GM21360 (cell line): Measurements from ENCODE around the gene GOT2.
"Not testable (repeated sequence)": the region's sequence is repeated elsewhere in the genome, so short reads cannot be mapped to it uniquely, and the experiment has no call there.

Source experiments
- ATAC-seq: cut with Tn5 transposase; IDR thresholded peaks from one replicate; pipeline ENCODE4 v1.9.1; 2021; ENCODE audit warnings: mild to moderate bottlenecking, moderate library complexity; ENCODE audit not compliant: unreplicated experiment

GOT2 gene

GRCh38 chr16:58733671-58734458 is at the start of gene GOT2:
GOT2 (minus strand) TSS chr16:58734316; CDS start chr16:58734228, 88 bp downstream.
- peak; percentile 92 for ATAC-seq

DNA sequence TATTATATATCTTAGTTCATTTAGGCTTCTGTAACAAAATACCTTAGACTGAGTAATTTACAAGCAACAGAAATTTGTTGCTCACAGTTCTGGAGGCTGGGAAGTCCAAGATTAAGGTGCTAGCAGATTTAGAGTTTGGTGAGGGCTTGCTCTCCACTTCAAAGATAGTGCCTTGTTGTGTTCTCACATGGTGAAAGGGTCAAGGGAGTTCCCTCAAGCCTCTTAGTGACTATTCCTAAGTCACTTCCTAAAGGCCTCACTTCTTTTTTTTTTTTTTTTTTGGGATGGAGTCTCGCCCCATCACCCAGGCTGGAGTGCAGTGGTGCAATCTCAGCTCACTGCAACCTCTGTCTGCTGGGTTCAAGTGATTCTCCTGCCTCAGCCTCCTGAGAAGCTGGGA is 45.2 kb upstream of the GOT2 start:
- ATAC-seq, result not testable (repeated sequence)

GRCh38 chr16:58773870-58774269 is 39.8 kb upstream of the GOT2 start:
- ATAC-seq, result no peak

DNA sequence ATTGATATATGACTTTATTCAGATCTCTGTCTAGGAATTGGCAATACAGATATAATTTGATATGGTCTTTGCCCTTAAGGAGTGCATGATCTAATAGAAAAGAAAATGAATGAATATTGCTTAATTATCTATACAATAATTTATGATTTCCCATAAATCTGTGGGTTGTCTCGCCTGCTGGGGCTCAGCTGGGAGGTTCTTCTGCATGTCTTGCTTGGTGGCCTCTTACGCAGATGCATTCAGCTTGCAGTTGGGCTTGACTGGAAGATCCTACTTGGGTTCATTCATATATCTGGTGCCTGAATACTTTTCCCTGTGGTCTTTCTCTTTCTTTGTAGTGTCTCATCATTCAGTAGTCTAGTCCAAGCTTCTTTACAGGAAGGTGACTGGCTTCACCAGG is 34.0 kb upstream of the GOT2 start:
- no peak for ATAC-seq

GRCh38 chr16:58767581-58767980 is 33.5 kb upstream of the GOT2 start:
- ATAC-seq, result no peak

DNA sequence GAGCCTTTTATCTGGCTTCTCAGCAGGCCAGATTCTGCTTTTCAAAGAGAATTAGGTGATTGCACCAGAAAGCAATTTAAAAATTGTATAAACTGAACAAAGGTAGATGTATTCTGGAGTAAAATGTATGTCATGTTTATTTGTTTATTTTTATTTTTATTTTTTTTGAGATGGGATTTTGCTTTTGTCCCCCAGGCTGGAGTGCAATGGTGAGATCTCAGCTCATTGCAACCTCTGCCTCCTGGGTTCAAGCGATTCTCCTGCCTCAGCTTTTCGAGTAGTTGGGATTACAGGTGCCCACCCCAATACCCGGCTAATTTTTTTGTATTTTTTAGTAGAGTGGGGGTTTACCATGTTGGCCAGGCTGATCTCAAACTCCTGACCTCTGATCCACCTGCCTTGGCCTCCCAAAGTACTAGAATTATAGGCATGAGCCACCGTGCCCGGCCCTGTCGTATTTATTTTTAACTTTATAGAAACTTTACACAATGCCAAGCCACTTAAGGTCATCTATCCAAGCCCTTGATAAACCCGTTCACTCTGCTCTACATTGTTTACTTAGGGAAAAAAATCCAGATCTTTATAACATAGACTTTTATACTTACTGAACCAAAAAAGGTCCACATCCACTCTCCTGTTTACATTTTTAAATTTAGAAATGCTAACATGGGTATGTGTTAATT is 22.7 kb upstream of the GOT2 start:
- ATAC-seq, result no peak

DNA sequence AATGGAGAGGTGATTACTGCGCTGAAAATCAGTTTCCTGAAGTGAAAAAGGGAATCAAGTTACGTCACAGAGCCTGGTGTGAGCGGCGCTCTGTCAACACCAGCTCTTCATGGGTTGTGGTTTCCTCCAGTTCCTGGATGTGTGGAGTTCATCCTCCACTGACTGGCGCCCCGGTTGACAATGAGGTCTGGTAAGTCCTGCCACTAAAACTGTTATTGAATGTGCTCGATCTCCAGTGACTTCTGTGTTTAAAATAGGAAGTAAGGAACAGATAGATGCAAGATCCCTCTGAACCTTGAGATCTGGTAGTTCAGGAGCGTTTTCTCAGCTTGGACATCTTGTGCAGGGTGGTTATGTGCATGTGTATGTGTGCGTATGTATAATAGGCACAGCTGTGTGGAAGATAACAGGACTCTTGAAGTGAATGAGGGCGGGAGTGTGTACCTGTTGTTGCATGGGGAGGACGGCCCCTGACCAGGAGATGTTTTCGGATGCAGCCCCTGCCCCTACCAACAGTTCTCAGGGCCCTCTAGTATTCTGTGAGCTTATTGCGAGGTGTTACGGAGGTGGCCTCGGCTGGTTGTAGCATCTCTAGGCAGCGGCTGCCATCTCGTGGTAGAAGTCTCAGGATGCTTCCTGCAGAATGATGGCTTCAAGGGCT is 22.0 kb upstream of the GOT2 start:
- ATAC-seq, result peak; percentile 90

- ATAC-seq, result no peak
These were observed 19.6 kb upstream of the GOT2 start for GRCh38 chr16:58753711-58754134.

DNA sequence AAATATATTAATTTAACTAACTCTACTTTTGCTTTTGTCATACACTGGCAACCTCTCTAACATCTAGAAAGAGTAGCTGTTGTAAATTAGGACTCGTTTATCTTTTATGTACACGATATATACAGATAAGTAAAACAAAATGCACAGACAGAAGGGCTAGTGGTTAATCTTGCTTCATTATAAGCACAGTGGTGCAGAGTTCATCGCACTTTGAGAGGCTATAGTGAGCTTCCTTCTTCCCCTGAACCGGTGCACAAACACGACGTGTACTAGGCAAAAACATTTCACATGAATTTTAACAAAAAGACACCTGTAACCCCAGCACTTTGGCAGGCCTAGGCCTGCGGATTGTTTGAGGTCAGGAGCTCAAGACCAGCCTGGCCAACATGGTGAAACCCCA is 10.4 kb upstream of the GOT2 start:
- ATAC-seq, result no peak

DNA sequence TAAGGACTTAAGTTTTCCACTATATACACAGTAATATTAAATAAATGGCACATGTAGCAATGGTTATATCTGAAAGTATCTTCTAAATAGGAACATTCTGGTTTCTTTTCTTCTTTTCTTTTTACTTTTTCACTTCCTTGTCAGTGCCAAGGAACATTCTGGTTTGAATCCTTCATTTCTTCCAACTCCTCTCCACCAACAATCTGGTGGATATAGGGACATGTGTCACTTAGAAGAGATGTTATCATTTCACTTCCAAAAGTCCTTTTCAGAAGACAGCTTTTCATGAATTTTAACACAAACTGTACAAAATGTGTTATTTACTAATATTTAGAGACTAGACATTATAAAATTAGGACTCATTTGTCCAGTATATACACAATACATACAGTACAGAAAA is 7.9 kb upstream of the GOT2 start:
- ATAC-seq, result no peak

- ATAC-seq, result no peak
These were observed 7.0 kb upstream of the GOT2 start for GRCh38 chr16:58741166-58741565.

- no peak for ATAC-seq
These were observed 4.7 kb upstream of the GOT2 start for GRCh38 chr16:58738672-58739296.

- not testable (repeated sequence) for ATAC-seq
These were observed 2.2 kb upstream of the GOT2 start for GRCh38 chr16:58736341-58736740.

GRCh38 chr16:58734459-58734787 is 307 bp upstream of the GOT2 start:
- ATAC-seq, result no peak

- ATAC-seq, result no peak
These were observed 857 bp downstream of the GOT2 start for GRCh38 chr16:58733248-58733670.

DNA sequence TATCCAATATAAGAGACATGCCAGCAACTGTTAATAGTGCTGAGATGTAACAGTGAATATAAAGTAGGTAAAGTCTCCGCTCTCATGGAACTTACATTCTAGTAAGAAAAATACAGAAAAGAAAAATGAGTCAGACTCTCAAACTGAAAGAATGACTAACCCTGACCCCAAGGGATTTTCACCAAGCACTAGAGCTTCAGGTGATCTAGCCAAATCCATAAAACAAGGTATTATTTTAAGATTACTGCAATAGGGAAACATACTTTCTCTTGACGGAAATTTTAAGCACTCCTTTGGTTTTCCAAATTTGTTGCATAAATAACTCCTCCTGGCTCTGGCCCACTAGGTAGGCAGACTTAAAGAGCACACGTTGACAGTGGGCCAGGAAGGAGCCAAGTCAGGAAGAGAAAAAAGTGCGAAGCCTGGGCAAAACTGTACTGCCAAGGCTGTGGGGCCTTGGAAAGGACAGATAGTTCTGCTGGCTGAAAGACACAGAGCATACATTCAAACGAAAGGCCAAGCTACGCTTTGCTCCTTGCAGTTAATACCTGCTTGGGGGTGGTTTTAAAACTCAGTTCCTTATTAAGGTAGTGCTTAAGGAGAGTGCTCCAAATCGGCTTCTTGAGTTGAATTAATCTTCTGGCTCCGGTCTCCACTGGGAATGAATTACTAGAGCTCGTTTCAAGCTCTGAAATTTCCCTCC is 1.4 kb downstream of the GOT2 start:
- peak; percentile 35 for ATAC-seq

- no peak for ATAC-seq
These were observed 3.3 kb downstream of the GOT2 start for GRCh38 chr16:58730724-58731370.

DNA sequence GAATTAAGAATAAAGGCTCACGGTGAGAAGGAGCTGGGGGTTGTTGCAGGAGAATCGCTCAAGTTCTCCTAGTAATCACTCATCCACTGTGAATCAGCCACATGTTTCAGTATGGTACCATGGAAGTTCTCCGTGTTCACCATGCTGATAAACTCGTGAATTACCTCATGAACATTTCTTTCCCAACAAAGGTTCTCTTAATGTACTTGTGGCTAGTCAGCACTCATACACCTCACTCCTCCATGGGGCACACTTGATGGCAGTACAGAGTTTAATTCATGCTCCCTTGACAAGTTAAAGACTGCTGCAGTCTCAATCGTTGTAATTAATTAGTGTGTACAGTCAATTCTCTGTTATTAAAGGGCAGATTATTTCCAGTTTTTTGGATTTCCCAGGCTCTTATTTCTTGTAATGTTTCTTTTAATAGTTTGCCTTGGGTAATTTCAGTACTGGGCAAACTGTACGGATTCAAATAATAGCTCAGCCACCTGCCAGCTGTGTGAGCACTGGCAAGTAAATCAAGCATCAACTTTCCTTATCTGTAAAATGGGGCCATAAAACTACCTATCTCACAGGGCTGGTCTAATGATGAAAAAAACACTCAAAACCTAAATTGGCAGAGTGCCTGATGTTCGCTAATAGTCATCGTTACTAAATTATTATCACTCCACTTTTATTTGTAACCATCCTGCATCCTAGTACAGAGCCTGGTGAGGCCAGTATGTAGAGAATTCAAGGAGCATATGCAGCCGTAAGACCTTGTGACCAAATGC is 6.1 kb downstream of the GOT2 start:
- ATAC-seq, result no peak

DNA sequence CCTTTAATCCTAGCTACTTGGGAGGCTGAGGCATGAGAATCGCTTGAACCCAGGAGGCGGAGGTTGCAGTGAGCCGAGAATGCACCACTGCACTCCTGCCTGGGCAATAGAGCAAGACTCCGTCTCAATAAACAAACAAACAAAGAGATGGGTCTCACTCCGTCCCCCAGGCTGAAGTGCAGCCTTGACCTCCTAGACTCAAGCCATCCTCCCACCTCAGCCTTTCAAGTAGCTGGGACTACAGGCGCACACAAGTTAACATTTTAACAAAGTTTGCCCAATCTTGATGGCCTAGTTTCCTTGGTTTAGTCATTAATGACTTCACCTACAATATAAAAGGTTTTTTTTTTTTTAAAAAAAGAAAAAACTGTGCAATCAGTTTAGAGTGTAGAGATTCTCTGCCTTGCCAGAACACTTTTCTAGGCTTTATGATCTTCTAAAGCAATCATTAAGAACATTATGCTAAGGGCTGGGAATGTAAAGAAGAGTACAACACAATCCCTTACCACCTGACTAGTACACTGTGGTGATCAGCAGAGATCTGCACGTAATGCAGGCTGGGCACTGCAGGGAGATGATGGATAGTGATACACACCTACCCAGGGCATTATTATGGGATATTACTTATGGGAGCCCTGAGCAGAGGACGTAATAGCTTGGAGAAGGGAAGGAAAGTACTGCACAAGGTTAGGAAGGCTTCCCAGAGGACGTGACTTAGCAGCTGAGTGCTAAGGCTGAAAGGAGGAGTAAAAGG is 6.9 kb downstream of the GOT2 start:
- ATAC-seq, result no peak
